Measurements from ENCODE around the gene PLXNA1. TPM values are rescaled to one million over a fixed set of nuclear protein-coding genes. Genes with fewer than 3 reads are reported as not detected.

PLXNA1 gene
- total and polyA plus RNA-seq, 2 of the 8 experiments (the other 6 are each of a cell fraction or from before 2014, with no cell fraction given) = 47.5 to 54.9 TPM

DNA sequence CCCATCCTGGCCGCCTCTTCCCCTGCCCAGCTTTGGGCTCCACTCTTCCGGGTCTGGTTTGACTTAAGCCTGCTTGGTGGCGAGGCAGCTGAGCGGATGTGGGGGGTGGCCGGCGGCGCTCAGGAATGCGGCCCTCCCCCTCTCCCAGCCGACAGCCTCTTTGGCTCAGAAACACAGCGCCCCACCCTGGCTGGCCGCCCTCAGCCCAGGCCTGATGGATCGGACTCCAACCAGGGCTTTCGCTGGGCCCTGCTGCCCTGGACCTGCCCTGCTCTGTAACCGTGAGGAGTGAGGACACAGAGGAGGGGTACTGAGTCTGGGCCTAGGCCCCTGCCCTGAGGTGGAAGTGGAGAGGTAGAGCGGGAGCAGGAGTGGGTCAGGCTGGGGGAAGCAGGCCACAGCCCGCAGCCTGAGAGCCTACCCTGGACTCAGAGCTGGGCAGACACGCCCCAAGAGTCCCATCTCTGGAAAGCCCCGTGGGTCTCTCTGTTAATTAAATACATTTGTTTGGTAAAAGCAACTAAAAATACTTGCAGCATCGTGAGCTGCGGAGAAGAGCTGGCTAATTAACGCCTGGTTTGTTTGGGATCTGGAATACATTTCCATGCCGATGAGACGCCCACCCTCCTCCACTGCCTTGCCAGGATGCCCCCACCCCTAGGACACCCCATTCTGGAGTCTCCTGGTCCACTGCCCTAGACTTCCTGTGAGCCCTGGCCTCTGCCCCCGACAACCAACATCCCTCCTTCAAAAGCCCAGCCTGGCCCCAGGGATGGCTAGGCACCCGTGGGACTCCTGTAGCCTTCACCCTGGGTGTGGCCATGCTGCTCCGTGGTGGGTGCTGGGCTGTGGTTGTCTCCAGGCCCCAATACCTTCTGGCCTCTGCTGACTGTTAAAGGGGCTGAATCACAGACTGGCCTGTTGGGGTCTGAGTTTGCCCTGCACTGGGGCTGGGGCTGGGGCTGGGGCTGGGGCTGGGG is 19.6 kb downstream of the PLXNA1 start (continued):
- TF ChIP-seq TEAD4 (IDR thresholded peaks at IDR 0.05; ENCODE audit: low read depth, low read length) = peak; percentile 97

Measured in H1 (cell line).